ENCODE measurements around the gene MAP2K3.

Gene MAP2K3

DNA sequence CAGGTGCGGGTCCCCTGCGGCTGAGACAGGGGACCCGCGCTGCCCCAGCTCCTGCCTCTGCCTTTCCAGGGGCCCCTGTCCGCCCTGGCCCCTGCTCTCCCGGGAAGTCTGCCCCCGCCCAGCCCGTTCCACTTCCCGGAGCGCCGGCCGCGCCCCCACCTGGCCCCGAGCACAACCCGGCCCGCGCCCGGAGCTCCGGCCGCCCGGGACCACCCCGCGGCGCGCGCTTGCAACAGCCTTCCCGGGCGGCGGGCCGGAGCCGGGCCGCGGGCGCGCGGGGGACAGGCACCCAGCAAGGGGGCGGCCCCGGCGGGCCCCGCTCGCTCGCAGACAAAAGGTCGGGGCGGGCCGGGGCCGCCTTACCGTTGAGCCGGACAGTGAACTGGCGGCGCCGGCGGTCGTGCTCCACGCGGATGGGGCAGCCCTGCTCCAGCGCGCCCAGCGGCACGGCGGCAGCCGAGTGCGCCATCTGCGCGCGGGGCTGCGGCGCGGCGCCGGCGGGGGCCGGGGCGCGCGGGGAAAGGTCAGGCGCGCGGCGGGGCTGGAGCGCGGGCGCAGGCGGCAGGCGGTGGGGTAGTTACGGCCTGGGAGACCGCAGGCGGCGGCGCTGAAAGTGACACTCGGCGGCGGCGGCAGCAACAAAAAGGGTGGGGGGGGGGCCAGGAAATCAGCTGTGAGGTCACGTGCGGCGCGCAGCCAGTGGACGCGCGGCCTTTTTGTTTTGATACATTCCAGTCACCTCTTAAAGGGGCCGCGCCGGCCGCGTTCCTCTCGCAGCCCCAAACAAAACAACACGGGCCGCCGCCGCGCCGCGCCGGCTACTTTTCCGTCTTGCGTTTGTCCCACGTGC, 31.5 kb upstream of the MAP2K3 start, which contains the start of gene NATD1:
NATD1 (minus strand) TSS at position 615 of the 850 bp plus-strand sequence; CDS start at position 469, 146 bp downstream.
- peak; percentile 44 to 67 for DNase-seq

DNA sequence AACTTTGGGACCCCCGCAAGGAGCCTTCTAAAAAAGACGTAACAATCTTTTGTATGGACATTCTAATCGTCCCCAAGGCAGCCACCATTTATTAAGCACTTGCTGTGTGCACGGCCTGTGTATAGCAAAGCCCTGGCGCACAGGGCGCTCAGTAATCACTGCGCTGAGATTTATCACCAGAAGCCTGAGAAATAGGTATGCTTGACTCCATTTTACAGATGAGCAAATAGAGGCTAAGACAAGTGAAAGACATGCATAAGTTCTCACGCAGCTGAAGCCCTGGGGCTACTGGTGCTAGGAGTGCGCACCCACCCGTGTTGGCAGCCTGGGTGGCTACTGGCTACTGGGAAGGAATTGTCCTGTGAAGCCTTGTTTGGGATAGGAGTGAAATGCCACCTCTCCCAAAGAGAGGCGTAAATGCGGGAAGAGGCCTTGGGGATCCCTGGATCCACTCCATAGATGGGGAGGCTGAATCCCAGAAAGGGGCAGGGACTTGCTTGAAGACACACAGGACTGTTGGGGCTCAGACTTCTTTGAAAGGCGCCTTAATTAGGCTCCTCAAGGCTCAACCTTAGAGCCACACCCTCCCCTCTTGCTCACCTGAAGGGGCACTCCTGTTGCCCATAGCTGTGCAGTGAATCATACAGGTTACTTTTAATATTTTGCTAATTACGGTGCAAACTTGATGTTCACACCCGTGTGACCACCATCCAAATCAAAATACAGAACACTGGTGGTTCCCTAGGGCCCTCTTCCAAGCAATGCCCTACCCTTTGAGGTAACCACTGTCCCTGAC, 30.7 kb upstream of the MAP2K3 start:
- DNase-seq, result no peak

DNA sequence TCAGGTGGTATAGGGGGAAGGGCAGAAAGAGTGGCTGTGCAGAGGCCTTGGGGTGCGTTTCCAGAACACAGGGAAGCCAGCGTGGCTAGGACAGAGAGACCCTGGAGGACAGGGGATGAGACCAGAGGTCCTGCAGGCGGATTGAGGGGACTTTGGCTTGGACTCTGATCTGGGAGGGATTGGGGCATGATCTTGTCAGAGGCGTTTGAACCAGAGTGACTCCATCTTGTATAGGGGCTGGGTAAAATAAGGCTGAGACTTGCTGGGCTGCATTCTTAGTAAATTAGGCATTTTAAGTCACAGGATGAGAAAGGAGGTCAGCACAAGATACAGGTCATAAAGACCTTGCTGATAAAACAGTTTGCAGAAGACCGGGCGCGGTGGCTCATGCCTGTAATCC, 25.9 kb upstream of the MAP2K3 start:
- no peak for DNase-seq

DNA sequence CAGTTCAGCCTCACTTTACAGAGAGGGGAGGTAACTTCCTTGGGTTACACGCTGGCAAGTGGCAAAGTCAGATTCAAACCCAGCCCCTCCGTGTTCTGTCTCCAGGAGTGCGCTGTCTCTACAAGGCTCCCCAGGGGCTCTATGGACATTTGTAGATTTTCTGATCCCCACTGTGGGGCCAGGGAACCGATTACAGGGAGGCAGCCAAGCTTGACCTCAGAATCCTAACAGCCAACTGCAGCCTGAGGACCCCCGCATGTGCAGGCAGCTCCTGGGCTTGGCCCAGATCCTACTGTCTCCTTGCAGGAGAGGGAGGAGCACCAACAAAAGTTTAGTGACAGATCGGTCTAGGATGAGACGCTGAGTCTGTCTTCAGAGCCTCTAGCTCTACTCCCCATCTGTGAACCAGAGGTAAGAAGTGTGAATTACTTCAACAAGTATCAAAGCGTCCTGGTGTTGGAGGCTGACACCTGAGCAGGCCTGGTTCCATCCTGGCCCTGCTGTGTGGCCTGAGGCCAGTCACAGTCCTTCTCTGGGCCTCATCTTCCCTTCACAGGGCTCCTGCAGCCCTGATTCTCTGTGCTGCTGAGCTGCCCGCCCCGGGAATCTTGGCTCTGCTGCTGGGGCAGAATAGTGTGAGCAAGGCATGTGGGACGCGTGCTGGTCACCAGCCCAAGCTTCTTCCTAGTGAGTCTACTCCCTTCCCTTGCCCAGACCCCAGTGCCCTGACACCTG, 22.1 kb upstream of the MAP2K3 start:
- DNase-seq, result no peak

DNA sequence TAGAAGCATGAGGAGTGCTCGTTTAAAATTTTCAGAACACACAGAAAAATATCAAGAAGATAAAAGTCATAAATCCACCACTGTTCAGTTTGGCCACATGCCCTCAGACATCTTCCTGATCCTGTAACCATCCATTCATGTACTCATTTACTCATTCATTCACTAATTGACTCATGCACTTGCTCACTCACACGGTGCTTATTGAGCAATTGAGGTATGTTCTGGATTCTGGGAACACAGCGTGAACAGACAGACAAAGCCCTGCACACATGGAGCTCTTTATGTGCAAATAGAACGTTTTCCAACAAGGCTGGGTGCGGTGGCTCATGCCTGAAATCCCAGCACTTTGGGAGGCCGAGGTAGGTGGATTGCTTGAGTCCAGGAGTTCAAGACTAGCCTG, 21.1 kb upstream of the MAP2K3 start:
- no peak for DNase-seq

DNA sequence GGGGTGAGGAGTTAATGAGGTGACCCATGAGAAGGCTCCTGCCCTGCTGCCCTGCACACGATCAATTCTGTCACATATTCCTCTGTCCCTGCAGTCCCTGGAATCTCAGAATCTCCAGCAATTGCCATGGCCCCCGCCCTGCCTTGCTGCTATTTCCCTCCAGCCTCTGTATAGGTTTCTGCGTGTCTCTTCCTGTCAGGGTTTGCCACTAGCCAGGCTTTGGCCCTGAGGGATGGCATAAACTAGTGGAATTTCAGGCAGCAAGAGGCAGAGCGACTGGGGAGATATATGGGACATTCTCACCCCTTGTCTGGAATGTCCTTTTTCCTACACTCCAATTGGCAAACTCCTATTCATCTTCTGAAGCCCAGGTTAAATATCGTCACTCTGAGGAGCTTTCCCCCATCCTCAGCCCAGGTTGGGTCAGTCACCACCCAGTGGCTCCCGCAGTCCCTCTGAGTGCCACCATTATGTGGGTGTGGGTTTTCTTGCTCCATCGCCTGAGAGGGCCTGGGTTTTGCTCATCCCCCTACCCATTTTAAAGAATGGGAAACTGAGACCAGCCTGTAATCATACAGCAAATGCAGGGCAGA, 15.8 kb upstream of the MAP2K3 start:
- DNase-seq, result no peak

GRCh38 chr17:21269394-21269793, 15.1 kb upstream of the MAP2K3 start:
- no peak for DNase-seq

DNA sequence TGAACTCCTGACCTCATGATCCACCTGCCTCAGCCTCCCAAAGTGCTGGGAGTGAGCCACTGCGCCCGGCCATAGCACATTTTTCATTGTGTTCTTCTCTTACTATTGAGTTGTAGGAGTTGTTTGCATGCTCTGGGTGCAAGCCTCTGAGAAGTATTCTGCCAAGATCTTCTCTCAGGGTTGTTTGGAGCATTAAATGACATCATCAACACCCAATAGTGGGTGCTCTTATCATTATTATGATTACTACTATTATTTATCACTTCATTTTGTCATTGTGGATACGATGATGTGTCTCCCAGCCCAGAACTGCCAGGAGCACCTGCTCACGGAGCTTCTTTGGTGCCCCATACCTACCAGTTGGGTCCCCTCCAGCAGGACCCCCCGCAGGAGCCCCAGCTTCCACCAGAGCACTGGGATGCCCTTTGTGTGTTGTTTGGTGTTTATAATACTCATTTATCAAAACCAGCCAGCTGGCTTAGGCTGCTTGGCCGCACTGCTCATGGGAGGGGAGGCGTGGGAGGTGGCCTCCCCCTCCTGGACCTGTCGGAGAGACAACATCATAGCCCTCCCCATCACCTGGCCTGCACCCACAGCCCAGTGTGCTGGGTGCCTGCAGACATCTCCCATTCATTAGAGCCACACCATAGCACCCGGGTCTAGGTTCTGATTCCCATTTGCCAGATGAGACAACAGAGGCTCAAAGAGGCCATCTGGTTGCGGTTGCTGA, 12.9 kb upstream of the MAP2K3 start:
- DNase-seq, result no peak

DNA sequence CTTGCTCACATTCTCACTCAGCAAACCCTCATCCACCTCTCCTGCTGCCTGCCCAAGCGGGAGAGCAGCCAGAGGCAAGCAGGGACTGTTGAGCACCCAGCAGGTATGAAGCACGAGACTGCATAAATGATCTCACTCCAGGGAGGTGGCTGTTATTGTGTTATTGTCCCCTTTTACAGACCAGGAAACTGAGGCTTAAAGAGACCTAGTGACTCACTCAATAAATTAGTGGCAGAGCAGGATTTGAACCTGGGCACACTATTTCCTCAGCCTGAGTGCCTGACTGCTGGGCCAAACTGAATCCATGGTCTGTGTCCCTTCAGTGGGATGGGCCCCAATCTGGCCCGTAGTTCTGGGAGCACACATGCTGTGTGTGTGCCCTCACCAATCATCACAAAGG, 12.3 kb upstream of the MAP2K3 start:
- DNase-seq, result no peak

- no peak for DNase-seq
Observed at GRCh38 chr17:21272881-21273792, 11.4 kb upstream of the MAP2K3 start.

- no peak for DNase-seq
Observed at GRCh38 chr17:21275047-21275578, 9.4 kb upstream of the MAP2K3 start.

GRCh38 chr17:21275579-21276263, 8.8 kb upstream of the MAP2K3 start:
- peak; percentile 30 to 92 for DNase-seq

GRCh38 chr17:21276264-21276588, 8.3 kb upstream of the MAP2K3 start:
- no peak for DNase-seq

- DNase-seq, result no peak
Observed at GRCh38 chr17:21277332-21277731, 7.2 kb upstream of the MAP2K3 start.

DNA sequence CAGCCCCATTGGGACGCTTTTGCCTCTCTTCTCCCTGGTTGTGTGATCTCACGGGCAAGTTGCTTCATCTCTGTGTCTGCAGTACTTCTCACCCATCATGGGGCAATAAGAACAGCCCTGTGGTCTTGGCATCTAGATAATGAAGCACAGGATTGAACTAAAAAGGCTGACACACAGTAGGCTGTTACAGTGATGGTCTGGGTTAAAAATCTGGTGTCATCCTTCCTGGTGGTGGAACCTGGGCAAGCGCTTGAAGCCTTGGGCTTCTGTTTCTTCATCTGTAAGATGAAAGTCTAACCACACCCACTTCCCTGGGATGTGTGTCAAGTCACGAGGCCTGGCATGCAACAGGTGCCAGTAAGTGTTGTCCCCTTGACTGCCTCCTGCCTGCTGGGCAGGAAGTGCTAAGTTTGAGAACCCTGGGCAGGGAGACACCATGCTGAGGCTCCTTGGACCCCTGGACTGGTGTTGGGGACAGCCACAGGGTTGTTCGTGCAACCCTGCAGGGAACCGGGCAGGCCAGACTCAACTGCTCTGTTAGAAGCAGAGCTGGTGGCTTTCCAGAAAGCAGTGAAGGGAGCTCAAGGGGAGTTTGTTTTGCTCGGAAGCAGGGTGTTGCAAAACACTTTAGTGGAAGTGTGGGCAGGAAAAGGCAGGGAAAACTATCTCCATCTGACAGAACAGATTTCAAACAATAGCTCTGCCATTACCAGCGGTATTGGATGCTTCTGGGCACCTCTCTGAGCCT, 5.9 kb upstream of the MAP2K3 start:
- no peak for DNase-seq

DNA sequence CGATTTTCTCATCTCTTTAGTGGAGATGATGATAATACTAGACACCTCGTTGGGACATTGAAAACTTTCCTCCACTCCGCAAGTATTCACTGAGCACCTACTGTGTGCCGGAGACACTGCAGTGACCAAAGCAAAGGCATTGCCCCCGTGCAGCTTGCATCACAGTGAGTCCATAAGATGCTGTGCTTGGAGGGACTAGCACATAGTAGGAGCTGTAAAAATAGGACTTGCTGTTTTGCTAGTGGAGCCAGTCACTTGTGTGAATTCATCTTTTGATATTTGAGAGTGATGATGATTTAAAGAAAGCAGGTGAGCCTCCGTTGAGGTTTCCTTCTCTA, 5.3 kb upstream of the MAP2K3 start:
- no peak for DNase-seq

DNA sequence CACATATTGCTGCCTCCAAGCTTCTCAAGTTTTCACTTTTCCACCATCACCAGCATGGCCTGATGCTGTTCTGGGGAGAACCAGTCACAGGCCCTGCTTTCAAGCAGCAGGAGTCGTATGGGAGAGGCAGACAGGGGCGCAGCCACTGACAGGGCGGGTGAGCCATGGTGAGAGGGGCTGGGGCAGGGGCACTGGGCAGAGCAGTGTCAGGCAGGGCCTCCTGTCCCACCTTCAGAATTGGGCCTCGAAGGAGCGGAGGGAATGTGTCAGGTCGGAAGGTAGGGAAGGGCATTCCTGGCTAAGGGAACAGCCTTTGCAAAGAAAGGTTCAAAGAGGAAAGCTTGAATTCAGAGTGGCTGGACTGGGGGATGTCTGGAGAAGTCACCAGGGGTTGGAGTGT, 4.9 kb upstream of the MAP2K3 start:
- DNase-seq, result no peak

DNA sequence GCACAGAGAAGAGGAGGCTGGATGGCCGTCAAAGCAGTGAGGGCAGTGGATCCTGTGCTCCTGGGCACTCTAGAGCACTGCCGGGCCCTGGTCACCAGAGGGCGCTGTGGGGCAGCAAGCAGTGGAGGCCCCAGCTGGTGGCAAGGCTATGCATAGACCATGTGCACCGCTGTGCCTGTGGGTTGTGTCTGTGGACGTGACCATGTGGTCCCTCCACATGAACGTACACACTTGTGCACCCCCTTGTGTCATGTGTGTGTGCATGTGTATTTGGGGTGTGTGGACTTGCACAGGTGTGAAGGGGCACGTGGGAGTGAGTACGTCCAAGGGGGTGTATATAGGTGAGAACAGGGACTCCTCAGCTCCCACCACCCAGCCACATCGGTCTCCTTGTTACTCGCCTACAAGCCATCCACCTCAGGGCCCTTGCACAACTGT, 4.4 kb upstream of the MAP2K3 start:
- peak; percentile 58 to 87 for DNase-seq

GRCh38 chr17:21282231-21282630, 2.3 kb upstream of the MAP2K3 start:
- DNase-seq, result peak in 1 of 2 experiments; percentile 29

GRCh38 chr17:21282850-21283249, 1.7 kb upstream of the MAP2K3 start:
- DNase-seq, result no peak

Measured in NCI-H446 (cell line).